Nucleus accumbens (tissue), 56 donors: ENCODE data around the gene TRIOBP.

Experiments
- DNase-seq, 56 donors: peaks; one replicate each; lab custom pipeline; 2025; lab: John Stamatoyannopoulos, UW

TRIOBP gene

GRCh38 chr22:37725551-37726240 is 28.8 kb downstream of the TRIOBP start:
- no peak for DNase-seq

GRCh38 chr22:37726241-37726887 is 29.5 kb downstream of the TRIOBP start:
- DNase-seq, result no peak

- DNase-seq, result no peak
These were observed 31.8 kb downstream of the TRIOBP start for GRCh38 chr22:37728620-37729019.

GRCh38 chr22:37731804-37732471 is 35.1 kb downstream of the TRIOBP start:
- no peak for DNase-seq

GRCh38 chr22:37732699-37733607 is 36.1 kb downstream of the TRIOBP start:
- no peak for DNase-seq

GRCh38 chr22:37733625-37734401 is 37.0 kb downstream of the TRIOBP start:
- no peak for DNase-seq

GRCh38 chr22:37734402-37734700 is 37.5 kb downstream of the TRIOBP start:
- no peak for DNase-seq

GRCh38 chr22:37734964-37735451 is 38.2 kb downstream of the TRIOBP start:
- peak in 25 of 56 donors; percentile 2 to 59 (median 16) for DNase-seq

- DNase-seq, result no peak
These were observed 42.2 kb downstream of the TRIOBP start for GRCh38 chr22:37739035-37739434.

GRCh38 chr22:37739611-37740049 is 42.8 kb downstream of the TRIOBP start:
- peak in 2 of 56 donors; percentile 7 to 8 for DNase-seq

- no peak for DNase-seq
These were observed 43.8 kb downstream of the TRIOBP start for GRCh38 chr22:37740455-37741311.

GRCh38 chr22:37741312-37741795 is 44.5 kb downstream of the TRIOBP start:
- peak in 10 of 56 donors; percentile 7 to 26 (median 12) for DNase-seq

- DNase-seq, result no peak
These were observed 45.7 kb downstream of the TRIOBP start for GRCh38 chr22:37742376-37743171.

- DNase-seq, result no peak
These were observed 47.7 kb downstream of the TRIOBP start for GRCh38 chr22:37744589-37744988.

GRCh38 chr22:37745548-37746365 is 48.9 kb downstream of the TRIOBP start:
- peak in 55 of 56 donors; percentile 19 to 93 (median 77) for DNase-seq

GRCh38 chr22:37746366-37747079 is 49.7 kb downstream of the TRIOBP start:
- DNase-seq, result peak in 1 of 56 donors; percentile 73
